Measurements from ENCODE around the gene DR1.

DR1 gene

DNA sequence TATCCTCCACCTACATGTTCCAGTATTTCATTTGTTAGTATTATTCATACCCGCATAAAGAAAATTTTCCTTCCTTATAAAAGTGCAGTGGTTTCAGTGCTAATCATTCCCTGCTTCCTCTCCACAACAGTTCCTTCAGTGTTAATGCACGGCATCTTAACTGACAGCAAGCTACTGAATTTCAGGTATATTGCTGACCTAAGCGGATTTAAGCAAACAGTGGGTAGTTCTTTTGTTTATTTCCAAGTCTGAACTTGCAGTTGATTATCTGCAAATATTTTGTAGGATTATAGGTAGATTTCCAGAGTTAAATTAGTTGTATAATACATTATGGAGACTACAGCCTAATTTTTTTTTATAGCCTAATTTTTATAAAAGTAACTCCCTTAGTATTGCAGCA, 15.1 kb upstream of the DR1 start:
- Histone ChIP-seq H3K27me3 (ENCODE audit: insufficient read depth, poor library complexity, severe bottlenecking) (no peaks in the 10 kb centered on the region), H3K4me3 (replicated peaks; ENCODE audit: insufficient read depth, low read length) (no peak overlapping the region), H3K27ac (replicated peaks) (no peak overlapping the region)
- no peak for DNase-seq (ENCODE audit: low read depth in 1 of 2, low spot score in 1 of 2)
- TF ChIP-seq POLR2AphosphoS5 (IDR thresholded peaks at IDR 0.05; ENCODE audit: low read depth) (no peak), SPI1 (IDR thresholded peaks at IDR 0.05; ENCODE audit: borderline replicate concordance, low read depth) (no peak), GABPA (IDR thresholded peaks at IDR 0.05; ENCODE audit: low read depth) (no peak)
- TF ChIP-seq, protein P1, sequence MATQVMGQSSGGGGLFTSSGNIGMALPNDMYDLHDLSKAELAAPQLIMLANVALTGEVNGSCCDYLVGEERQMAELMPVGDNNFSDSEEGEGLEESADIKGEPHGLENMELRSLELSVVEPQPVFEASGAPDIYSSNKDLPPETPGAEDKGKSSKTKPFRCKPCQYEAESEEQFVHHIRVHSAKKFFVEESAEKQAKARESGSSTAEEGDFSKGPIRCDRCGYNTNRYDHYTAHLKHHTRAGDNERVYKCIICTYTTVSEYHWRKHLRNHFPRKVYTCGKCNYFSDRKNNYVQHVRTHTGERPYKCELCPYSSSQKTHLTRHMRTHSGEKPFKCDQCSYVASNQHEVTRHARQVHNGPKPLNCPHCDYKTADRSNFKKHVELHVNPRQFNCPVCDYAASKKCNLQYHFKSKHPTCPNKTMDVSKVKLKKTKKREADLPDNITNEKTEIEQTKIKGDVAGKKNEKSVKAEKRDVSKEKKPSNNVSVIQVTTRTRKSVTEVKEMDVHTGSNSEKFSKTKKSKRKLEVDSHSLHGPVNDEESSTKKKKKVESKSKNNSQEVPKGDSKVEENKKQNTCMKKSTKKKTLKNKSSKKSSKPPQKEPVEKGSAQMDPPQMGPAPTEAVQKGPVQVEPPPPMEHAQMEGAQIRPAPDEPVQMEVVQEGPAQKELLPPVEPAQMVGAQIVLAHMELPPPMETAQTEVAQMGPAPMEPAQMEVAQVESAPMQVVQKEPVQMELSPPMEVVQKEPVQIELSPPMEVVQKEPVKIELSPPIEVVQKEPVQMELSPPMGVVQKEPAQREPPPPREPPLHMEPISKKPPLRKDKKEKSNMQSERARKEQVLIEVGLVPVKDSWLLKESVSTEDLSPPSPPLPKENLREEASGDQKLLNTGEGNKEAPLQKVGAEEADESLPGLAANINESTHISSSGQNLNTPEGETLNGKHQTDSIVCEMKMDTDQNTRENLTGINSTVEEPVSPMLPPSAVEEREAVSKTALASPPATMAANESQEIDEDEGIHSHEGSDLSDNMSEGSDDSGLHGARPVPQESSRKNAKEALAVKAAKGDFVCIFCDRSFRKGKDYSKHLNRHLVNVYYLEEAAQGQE (IDR thresholded peaks at IDR 0.05; ENCODE audit: insufficient replicate concordance, low read depth) = no peak
- TF ChIP-seq, protein P2, sequence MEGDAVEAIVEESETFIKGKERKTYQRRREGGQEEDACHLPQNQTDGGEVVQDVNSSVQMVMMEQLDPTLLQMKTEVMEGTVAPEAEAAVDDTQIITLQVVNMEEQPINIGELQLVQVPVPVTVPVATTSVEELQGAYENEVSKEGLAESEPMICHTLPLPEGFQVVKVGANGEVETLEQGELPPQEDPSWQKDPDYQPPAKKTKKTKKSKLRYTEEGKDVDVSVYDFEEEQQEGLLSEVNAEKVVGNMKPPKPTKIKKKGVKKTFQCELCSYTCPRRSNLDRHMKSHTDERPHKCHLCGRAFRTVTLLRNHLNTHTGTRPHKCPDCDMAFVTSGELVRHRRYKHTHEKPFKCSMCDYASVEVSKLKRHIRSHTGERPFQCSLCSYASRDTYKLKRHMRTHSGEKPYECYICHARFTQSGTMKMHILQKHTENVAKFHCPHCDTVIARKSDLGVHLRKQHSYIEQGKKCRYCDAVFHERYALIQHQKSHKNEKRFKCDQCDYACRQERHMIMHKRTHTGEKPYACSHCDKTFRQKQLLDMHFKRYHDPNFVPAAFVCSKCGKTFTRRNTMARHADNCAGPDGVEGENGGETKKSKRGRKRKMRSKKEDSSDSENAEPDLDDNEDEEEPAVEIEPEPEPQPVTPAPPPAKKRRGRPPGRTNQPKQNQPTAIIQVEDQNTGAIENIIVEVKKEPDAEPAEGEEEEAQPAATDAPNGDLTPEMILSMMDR (IDR thresholded peaks at IDR 0.05; ENCODE audit: insufficient read depth, low read length) = no peak

DNA sequence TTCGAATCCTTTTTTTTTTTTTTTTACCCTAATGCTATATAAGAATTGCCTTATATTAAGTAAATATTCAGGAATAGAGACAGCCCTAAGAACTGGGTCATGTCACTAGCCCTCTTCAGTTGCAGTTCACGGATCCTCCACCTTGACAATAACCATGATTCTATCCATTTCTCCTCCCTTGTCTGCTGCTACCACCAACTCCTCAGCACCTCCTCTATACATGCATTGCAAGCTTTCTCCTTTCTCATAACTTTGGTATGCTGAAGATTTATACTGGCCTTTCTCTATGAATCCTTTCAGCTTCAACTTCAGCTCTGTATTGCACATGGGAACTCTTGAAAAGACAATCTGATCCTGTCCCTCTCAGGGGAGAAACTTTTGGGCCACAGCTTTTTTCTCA, 14.3 kb upstream of the DR1 start:
- no peaks in the 10 kb centered on the region for H3K27me3 ChIP-seq (ENCODE audit: insufficient read depth, poor library complexity, severe bottlenecking)
- TF ChIP-seq SPI1 (IDR thresholded peaks at IDR 0.05; ENCODE audit: borderline replicate concordance, low read depth) (no peak), GABPA (IDR thresholded peaks at IDR 0.05; ENCODE audit: low read depth) (no peak), POLR2AphosphoS5 (IDR thresholded peaks at IDR 0.05; ENCODE audit: low read depth) (no peak)
- TF ChIP-seq, protein P2 (IDR thresholded peaks at IDR 0.05; ENCODE audit: insufficient read depth, low read length) = no peak
- TF ChIP-seq, protein P1 (IDR thresholded peaks at IDR 0.05; ENCODE audit: insufficient replicate concordance, low read depth) = no peak
- H3K4me3 ChIP-seq (replicated peaks; ENCODE audit: insufficient read depth, low read length) = no peak overlapping the region
- no peak overlapping the region for H3K27ac ChIP-seq (replicated peaks)
- no peak for DNase-seq (ENCODE audit: low read depth in 1 of 2, low spot score in 1 of 2)

DNA sequence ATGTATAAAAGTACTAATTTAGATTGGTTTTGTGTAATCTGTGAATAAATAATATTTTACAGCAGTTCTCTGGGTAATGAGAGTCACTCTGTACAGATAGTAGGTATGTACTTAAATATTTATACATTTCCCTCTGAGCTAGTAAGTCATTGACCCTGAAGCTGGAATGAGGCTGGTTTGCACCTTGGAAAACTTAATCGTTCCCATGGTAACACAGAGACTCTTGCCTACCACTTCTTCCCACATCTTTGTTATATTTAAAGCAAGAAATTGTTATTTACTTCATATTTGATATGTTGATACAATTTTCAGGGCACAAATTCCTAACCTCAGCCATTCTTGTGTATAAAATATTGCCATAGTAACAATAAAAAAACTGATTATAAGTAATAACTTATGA, 13.3 kb upstream of the DR1 start:
- H3K27me3 ChIP-seq (ENCODE audit: insufficient read depth, poor library complexity, severe bottlenecking) = no peaks in the 10 kb centered on the region
- no peak for DNase-seq (ENCODE audit: low read depth in 1 of 2, low spot score in 1 of 2)
- H3K27ac ChIP-seq (replicated peaks) = no peak overlapping the region
- H3K4me3 ChIP-seq (replicated peaks; ENCODE audit: insufficient read depth, low read length) = no peak overlapping the region
- TF ChIP-seq SPI1 (IDR thresholded peaks at IDR 0.05; ENCODE audit: borderline replicate concordance, low read depth) (no peak), GABPA (IDR thresholded peaks at IDR 0.05; ENCODE audit: low read depth) (no peak), POLR2AphosphoS5 (IDR thresholded peaks at IDR 0.05; ENCODE audit: low read depth) (no peak)
- TF ChIP-seq, protein P1 (IDR thresholded peaks at IDR 0.05; ENCODE audit: insufficient replicate concordance, low read depth) = no peak
- TF ChIP-seq, protein P2 (IDR thresholded peaks at IDR 0.05; ENCODE audit: insufficient read depth, low read length) = no peak
